Measurements from ENCODE around the gene ECE2.

The ECE2 gene

DNA sequence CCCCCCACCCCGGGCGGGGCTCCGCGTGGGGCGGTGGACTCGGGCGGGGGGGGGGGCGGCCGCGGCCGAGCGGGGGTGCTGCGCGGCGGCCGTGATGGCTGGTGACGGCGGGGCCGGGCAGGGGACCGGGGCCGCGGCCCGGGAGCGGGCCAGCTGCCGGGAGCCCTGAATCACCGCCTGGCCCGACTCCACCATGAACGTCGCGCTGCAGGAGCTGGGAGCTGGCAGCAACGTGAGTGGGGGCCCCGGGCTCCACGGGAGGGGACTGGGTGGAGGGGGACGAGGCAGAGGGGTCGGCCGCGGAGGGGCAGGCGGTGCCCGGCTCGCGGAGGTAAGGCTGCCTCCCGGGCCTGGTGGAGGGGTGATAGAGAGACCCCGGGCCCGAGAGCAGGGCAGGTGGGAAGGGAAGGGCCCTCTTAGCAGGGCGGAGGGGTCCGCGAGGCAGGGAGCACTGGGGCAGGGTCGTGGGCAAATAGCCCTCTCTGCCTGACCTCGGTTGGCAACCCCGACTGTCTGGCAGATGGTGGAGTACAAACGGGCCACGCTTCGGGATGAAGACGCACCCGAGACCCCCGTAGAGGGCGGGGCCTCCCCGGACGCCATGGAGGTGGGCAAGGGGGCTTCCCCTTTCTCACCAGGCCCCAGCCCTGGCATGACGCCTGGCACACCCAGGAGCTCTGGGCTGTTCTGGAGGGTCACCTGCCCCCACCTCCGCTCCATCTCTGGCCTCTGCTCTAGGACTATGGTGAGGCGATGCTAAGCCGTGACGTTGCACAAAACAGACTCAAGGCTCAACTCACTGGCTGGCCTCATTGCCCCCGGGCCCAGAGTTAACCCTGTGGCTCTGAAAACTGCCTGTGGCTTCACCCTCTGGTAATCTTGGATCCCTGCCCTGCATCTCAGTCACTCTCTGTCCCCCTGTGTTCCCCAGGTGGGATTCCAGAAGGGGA lies at the start of gene ECE2:
TSS of gene ECE2 (plus strand) at position 62 of the 950 bp plus-strand sequence. CDS start at position 194, 132 bp downstream.
- DNase-seq: no peak

DNA sequence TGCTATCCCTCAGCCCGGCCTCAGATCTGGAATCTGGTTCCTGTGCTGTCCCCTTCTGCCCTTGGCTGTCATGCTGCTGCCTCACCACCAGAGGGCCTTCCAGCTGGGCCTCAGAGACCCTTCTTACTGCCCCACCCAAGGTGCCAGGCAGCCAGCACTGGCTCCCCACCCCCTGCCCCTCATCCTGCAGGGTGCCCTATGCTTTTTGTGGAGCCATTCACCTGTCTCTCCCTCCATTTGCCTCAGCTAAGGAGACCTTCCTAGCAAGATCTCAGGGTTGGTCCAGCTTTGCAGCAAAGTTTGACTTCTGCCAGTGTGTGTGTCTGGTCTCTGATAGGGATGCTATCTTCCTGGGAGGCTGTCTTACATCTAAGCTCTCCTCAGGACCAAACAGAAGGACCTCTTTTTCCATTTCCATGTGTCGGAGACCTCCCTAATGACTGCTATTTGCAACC lies 48.3 kb upstream of the ECE2 start:
- DNase-seq: peak; percentile 11

DNA sequence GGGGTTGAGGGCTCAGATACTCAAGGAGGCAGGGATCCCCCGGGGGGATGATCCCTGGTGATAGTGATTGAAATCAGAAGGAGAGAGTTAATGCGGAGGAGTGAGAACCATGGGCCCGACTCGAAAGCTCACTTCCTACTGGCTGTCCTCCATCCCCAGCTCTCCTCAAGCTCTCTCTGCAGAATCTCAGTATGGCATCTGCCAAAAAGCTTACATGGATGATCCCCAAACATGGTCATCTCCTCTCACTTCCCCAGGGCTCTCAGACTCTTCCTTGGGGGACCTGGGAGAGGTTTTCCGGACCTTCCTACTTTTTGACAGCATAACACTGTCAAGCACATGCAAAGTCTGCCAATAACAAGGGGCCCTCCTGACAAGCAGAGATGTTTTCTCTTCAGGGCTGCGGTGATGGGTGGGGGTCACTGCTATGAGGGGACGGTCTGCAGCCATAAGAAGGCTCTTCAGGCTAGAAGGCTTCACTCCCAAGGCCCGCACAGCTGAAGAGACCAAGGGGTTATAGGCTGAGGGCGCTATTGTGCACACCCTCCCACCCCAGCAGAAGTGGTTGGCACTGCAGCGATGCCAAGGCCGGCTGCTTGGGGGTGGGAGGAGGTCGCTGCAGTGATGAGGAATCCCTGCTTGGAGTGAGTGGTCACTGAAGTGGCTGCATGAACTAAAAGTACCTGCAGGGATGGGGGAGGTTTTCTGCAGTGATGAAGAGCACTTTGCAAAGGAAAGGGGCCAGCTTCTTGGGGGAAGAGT lies 47.3 kb upstream of the ECE2 start:
- DNase-seq: no peak

DNA sequence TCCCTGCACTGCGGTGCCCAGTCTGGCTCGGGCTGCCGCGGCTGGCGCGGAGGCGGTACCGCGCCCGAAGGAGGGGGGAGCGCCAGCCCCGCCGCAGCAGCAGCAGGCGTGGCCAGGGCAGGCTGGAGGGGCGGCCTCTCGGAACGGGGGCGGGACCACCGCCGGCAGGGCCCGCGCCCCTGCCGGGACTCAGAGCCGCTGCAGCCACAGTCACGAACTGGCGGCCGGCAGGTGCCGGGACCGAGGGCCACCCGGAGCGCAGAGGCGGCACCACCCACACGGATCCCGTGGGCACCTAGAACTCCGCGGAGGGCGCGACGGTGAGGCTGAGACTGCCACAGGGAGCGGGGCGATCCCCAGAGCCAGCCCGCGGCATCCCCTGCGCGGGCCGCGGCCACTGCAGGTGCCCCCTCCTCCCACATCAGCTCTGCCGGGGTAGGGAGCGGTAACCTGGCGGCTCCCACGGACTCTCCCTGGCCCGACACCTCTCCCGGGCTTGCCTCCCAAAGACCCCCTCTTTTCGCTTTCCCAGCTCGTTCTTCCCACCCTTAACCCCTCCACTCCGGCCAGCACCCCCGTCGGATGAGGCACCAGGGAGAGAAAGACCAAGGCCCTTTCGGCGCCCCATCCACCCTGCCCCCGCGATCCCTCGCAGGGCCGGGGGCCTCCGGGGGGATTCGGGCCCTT lies 46.3 kb upstream of the ECE2 start, which contains the start of gene VWA5B2:
TSS of gene VWA5B2 (plus strand) at position 192 of the 687 bp plus-strand sequence. CDS start 944 bp downstream, outside the sequence.
- DNase-seq: peak; percentile 33

DNA sequence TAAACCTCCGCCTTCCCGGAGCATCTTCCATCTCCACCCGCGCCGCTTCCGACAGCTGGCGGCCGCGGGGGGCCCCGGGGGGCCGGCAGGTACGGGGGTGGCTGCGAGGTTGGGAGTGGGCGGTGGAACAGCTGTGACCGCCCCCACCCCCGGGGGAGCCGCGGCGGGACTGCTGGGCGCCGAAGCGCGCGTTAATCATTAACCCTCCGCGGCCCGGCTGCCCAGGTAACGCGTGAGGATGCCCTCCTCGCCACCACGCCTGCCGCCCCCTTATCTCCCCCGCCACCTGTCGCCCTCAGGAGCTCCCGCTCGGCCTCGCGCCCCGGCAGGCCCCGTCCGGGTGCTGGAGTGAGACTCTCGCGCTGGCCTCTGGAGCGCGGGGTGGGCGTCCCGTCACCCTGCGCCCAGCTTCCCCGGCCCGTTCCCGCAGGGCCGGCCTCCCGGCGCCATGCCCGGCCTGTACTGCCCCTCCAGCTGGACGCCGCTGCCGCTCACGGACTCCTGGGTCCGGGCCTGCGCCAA lies 45.7 kb upstream of the ECE2 start:
- no peak for DNase-seq

DNA sequence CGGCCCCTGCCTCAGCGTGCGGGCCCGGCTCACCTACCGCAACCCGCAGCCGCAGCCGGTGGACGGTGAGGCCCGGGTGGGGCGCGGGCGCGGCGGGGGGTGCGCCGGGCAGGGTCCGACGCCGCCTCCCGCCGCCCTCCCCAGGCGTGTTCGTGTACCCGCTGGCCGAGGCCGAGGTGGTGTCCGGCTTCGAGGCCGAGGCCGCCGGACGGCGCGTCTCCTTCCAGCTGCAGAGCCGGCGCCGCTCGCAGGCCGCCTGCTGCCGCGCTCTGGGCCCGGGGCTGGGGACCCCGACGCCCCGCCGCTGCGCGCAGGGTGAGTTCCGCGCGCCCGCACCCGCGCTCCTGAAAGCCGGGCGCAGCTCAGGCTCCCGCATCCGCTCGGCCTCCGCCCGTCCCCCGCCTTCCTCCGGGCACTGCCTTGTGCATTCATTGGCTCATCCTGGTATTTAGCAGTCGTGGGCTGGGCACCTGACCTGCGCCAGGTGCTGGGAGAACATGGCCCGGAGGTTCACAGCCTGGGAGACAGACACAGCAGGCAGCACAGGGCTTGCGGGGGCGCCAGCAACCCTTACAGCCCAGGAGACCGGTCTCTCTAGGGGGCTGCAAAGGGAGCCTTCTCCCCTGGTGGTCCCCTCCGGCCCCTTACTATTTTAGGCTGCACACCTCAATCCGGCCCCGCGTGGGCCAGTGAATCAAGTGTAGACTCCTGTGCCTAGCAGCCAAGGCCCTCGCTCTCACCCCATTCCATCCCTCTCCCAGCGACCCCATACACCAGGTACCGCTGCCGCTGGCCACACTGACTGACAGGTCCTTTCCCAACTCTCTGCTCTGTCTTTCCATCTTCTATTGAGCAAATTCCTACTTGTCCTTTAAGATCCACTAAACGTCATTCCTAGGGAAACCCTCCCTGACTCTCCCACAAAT lies 45.0 kb upstream of the ECE2 start:
- DNase-seq: no peak

DNA sequence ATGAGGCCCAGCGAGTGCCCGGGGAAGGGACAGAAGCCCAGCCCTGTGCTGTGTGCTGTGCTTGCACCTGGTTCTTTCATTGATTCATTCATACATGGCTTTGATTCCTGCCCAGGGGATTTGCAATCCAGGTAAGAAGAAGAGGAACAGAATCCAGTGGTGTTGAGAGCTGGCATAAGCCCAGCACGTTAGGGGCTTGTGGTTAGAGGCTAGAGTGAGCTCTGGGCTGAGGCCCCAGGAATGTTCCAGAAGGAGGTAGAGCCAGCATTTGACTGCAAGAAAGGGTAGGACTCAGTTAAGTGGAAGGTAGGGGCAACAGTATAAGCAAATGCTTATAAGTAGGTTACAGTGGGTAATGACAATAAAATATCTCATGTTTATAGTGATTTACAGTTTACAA lies 44.2 kb upstream of the ECE2 start:
- no peak for DNase-seq

DNA sequence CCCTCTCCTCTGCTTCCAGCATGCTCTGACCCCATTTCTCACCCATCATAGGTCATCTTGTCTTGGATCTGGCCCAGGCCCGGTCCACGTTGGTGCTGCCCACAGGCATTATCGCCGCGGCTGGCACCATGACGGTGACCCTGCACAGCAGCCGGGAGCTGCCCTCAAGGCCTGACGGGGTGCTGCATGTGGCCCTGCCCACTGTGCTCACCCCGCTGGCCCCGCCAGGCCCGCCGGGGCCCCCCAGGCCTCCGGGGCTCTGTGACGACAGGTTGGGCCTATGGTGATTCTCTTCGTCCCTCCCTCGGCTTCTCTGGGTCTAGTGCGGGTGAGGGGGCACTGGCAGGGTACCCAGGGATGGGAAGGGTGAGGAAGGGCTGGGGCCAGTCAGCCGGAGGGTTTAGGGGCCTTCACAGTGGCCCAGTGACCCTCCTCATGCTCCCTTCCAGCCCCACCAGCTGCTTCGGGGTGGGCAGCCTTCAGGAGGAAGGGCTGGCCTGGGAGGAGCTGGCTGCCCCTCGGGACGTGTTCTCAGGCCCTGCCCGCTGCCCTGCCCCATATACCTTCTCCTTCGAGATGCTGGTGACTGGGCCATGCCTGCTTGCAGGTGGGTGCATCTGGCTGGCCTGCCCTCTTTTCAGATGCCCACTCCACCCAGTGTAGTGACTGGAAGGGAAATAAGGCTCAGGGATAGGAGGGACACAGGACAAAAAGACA lies 42.5 kb upstream of the ECE2 start:
- DNase-seq: no peak

DNA sequence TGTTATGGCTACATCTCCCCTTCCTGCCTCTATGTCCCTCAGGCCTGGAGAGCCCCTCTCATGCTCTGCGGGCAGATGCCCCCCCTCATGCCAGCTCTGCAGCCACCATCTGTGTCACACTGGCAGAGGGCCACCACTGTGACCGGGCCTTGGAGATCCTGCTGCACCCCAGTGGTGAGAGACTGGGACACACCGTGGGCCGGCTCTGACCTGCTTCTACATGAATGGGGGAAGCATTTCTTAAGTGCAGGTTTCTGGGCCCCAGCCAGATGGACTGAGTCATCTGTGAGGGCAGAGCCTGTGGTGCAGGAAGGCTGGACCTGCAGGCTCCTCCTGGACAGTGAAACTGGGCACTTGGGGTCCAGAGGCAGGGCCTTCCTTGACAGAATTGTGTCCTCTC lies 41.6 kb upstream of the ECE2 start:
- peak; percentile 57 for DNase-seq

DNA sequence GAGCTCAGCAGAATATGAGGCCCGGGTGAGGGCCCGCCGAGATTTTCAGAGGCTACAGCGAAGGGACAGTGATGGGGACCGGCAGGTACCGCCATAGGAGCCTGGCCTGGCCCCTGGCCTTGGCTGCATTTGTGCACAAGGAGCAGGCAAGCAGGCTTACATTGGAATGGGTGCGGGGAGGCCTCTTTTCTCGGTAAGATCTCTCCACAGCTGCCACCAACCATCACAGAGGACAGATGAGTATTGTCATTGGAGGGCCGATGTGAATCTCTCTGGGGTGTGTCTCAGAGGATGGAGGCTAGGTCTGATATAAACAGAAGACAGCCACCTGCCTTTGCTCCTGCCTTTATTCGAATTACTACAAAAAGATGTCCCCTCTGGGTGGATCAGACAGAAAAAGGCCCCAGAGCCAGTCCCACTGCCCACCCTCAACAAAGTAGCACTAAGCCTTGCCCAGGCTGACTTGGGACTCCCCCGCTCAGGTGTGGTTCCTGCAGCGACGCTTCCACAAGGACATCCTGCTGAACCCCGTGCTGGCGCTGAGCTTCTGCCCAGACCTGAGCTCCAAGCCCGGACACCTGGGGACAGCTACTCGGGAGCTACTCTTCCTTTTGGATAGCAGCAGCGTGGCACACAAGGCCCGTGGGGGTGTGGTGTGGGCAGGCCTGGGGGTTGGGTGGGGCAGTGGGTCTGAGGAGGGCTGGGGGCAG lies 41.0 kb upstream of the ECE2 start:
- DNase-seq: no peak

DNA sequence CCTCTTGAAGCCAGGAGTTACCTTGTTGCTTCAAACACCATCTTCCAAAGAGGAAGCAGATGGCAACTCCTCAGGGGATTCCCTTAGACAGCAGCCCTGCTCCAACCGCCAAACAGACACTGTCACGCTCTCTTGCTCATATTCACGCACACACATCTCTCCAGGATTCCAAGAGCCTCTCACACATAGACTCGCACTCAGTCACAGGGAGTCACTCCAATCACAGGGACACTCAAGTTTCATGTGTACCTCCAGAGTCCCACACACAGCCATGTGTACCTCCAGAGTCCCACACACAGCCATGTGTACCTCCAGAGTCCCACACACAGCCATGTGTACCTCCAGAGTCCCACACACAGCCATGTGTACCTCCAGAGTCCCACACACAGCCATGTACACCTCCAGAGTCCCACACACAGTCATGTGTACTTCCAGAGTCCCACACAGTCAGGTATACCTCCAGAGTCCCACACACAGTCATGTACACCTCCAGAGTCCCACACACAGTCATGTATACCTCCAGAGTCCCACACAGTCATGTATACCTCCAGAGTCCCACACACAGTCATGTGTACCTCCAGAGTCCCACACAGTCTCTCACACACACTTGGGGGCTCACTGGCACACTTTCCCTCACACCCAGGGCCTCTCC lies 40.3 kb upstream of the ECE2 start:
- DNase-seq: no peak

DNA sequence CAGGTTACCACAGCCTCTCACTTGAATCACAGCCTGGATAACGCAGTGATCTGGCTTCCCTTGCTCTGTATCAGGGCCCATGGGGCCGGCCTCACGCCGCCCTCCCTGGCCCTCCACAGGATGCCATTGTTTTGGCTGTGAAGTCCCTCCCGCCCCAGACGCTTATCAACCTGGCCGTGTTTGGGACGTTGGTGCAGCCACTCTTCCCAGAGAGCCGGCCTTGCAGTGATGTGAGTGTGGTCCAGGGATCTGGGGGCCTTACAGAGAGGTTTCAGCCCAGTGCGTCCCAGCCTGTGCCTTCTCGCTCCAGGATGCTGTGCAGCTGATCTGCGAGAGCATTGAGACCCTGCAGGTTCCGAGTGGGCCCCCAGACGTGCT lies 39.8 kb upstream of the ECE2 start:
- no peak for DNase-seq

DNA sequence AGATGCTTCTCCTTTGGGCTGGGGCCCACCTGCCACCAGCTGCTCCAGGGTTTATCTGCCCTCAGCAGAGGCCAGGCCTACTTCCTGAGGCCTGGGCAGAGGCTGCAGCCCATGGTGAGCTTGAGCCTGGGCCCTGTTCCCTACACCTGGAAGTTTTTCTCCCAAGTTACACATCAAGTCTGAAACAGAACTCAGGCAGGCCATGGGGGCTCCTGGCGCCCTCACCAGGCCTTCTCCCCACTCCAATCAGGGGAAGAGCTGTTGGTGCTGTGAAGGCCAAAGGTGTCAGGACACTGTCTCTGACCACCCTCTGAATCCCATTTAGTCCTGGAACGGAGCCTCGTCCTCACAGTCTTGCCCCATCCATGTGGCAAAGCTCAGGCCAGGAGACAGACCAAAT lies 39.2 kb upstream of the ECE2 start:
- no peak for DNase-seq

DNA sequence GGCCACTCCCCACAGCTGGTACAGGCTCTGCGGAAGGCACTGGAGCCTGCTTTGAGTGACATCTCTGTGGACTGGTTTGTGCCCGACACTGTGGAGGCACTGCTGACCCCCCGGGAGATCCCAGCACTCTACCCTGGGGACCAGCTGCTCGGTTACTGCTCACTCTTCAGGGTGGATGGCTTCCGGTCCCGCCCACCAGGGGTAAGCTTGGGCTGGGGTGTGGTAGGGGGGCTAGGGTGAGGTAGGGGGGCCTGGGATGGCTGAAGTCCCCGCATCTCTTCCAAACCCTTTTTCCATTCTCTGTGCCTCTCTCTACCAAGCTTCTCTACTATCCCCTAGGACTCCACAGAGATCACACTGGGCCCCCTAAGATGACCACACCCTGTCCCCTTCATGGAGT lies 38.6 kb upstream of the ECE2 start:
- DNase-seq: no peak

DNA sequence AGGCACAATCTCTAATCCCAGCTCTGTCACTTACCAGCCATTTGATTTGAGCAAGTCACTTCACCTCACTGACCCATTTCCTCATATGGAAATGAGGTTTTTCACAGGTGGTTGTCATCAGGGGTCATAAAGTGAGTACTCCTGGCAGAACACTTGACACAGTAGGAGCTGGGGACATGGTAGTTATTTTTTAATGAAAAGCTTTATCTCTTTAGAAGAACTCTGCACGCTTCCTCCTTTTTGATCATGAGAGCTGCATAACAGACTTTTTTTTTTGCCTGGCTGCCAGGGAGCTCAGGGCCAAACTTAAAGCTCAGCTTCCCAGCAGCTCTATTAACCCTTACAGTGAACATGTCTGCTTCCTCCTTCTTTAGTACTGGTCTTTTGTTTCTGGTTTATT lies 38.0 kb upstream of the ECE2 start:
- DNase-seq: no peak

DNA sequence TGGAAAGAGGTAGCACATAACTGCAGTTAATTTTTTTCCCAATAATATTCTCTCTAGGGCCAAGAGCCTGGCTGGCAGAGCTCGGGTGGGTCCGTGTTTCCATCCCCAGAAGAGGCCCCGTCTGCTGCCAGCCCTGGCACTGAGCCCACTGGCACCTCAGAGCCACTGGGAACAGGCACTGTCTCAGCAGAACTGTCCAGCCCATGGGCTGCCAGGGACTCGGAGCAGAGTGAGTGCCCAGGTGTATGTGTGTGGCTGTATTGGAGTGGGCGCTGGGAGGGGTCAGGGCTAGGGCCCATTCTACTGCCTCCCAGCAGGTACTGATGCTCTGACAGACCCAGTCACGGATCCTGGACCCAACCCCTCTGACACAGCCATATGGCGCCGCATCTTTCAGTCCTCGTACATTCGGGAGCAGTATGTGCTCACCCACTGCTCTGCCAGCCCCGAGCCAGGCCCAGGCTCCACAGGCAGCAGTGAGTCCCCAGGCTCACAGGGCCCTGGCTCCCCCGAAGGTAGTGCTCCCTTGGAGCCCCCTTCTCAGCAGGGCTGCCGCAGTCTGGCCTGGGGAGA lies 37.5 kb upstream of the ECE2 start:
- DNase-seq: no peak

DNA sequence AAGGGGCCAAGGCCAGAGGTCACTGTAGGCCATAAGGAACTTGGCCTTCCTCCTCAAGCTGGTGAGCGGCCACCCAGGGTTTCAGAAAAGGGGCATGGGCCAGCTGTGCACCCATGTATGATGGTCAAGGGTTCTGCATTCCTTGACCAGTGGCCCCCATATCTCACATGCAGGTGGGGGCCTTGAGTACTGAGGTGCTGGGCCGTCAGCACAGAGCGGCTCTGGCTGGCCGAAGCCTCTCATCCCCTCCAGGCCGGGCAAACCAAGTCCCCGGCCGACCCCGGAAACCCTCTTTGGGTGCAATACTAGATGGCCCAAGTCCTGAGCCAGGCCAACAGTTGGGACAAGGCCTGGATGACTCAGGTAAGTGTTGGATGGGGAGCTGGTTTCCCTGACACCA lies 36.6 kb upstream of the ECE2 start:
- no peak for DNase-seq

DNA sequence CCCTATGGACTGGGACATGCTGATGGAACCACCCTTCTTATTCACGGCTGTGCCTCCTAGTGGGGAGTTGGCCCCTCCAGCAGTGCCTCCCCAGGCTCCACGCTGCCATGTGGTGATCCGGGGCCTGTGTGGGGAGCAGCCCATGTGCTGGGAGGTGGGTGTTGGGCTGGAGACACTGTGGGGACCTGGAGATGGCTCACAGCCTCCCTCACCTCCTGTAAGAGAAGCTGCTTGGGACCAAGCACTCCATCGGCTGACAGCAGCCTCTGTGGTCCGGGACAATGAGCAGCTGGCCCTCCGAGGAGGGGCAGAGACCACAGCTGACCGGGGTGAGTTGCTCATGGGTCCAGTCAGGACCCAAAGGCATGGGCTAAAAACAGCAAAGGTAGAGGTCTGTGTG lies 36.1 kb upstream of the ECE2 start:
- no peak for DNase-seq

DNA sequence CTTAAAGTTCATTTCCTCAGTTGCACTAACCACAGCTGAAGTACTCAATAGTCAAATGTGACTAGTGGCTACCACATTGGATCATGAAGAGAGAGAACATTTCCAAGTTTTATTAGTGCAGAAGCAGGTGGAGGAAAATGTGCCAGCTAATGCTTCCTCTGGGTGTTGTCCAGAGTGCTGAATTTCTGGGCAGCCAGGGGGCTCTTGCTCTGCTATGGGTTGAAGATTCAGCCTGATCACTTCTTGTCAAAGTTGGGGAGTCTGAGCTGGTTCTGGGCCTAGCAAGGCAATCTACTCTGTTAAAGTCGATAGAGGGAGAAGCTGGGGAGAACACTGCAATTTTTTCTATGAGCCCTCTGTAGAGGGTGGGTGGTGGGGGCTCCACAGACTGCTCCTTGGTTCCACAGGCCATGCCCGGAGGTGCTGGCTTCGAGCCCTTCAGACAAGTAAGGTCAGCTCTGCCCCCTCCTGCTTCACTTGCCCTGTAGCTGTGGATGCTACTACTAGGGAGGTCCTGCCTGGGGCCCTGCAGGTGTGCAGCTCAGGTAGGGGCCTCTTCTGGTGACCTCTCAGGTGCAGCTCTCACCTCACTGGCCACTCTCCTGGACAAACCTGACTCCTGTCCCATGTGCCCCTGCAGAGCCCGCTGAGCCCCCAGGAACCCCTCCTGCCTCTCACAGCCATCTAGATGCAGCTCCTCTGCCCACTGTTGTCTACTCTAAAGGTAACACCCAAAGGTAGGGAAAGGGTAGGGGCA lies 35.3 kb upstream of the ECE2 start:
- peak; percentile 22 for DNase-seq

Measured in fibroblast of skin of right biceps (primary cell).